ENCODE measurements around the gene KIF6.

Gene KIF6

DNA sequence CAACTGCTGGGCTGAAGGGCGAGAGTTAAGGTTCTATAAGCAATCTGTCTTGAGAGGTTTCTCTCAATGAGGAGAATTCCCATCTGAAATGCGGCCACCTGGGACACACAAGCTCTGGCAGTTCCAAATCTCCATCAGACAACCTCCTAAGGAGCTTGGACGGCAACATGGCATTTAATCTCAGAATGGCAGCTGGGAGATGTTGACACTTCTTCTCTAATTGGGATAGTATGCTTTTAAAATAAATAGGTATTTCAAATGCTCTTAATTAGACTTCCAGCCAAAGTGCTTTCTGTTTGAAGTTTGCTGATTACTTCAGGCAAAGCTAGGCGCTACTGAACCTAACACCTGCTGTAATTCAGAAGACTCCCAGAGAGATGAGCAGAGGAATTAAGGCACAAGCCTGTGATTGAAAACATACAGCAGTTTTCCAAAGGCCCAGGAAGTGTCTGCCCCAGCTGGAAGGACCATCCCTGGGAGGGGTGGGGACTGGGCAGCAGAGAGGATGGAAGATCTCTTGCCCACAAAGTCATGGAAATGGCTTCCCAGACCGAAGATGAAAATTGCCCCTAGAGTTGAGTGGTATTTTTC lies 343.6 kb downstream of the KIF6 start:
- DNase-seq (ENCODE audit: low spot score), result no peak

DNA sequence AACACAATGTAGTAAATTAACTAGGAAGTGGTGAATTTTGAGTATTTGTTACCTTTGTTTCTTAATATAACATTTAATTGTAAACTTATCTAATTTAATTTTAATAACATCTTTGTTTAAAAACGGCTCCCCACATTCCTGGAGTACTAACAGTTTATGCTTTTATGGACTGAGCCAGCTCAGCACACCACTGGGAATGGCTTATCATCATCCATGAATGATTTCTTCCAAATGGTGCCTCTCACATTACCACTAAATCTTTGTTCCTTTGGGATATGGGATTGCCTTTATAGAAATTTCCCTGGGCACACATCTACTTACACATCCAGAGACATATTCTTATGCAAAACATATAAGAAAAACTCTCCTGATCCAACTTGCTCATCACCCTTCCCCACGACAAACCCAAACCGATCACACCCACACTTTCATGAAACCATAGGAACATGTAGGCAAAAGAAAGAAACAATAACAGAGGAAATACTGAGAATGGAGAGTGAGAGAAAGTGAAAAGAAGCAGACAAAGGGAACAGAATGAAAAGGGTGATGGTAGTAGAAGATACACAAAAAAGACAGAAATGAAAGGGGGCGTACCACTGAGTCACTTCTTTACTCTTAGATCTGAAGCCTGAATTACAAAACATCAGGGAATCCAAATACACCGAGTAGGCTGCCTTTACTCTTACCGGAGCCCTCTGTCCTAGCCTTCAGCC lies 344.2 kb downstream of the KIF6 start:
- no peak for DNase-seq (ENCODE audit: low spot score)

DNA sequence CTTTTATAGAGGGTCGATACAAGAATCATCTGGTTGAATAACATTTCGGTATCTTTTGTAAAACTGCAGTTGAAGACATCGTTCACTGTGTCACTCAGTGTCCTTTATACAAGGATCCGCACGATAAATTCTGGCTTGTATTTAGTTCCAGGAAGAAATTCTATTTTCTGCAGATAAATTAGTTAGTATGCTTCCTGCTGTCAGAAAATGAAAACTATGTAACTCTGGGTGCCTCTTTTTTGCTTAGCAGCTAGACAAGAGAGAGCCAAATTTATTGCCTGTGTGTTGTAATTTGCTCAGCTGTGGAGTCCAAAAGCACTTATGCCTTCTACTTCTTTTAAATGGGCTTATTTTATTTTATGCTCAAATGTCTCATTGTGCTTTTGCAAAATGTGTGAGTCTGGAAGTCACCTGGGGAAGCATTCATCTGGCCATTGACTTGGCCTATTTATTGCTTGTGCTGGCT lies 346.2 kb downstream of the KIF6 start:
- no peak for DNase-seq (ENCODE audit: low spot score)

DNA sequence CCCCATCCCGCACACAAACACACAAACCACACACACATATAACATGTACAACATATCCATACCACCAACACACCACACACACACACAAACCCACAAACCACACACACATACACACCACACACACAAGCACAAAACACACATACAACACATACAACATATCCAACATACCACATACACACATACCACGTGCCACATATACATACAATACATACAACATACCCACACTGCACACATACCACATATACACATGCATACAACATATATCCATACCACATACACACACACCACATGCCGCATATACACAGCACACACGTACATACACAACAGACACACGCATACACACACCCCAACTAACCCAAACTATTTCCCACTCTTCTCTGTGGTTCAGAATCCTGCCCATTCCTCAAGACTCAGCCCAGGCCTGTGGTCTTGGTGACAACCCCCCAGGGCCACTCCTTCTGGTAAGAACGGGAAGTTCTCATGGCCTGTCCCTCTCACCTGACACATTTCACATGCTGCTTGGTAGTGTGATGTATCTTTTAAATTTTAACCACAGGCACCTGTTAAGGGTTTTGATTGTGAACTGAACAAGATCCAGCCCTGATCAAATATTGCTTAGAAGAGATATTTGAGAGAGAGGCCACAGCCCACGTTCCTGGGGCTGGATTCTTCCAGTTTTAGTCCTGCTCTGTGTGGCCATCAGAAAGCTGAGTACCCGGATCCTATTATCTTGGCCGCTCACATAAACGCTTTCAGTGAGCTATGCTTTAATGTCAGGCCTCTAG lies 346.8 kb downstream of the KIF6 start:
- DNase-seq (ENCODE audit: low spot score), result no peak

DNA sequence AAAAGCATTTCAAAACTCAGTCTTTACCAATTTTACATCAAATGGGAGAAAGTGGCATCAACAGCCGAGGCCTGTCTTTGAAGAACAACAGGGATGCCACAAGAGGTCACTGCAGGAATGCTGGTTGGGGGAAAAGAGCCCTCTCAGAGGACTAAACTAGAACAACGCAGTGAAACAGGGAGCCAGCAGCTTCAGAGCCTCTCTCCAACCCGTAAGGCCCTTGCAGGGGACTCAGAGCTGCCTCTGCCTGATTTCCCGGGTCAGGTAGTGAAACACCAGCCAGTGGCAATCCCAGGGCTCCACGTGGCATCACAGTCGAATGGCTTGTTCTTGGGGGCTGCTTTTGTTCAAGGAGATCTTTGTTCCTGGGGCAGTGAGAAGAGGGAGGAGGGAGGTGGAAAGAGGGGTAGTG lies 347.7 kb downstream of the KIF6 start:
- peak; percentile 71 for DNase-seq (ENCODE audit: low spot score)

DNA sequence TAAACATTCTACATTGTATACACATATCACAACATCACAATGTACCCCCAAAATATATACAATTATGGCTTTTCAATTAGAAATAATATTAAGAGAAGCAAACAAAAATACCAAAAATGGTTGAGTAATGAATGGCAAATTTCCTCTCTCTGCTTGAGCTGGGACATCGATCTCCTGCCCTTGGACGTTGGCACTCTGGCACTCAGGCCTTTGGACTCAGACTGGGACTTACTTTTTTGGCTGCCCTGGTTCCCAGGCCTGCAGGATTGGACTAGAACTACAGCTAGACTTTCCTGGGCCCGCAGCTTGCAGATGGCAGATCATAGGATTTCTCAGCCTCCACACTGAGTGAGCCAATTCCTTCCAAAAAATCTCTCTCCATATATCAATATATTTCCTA lies 349.8 kb downstream of the KIF6 start:
- DNase-seq (ENCODE audit: low spot score), result no peak

DNA sequence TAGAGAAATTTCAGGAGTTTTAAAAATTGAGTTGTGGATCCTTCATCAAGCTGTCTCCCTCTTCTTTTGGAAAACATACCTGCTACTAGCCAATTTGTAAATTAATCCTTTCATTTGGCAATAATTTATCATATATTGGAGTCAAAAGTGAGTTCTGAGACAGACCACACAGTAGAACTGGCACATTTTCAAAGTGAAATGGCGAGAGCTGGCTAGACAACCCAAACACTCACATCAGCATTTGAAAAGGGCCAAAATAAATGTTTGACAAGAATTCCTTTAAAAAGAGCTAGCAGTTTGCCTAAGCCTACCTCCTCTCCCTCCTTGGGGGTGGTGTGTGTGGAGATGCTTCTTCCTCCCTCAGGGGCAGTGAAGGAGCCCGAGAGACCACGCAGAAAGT lies 354.8 kb downstream of the KIF6 start:
- DNase-seq (ENCODE audit: low spot score), result no peak

DNA sequence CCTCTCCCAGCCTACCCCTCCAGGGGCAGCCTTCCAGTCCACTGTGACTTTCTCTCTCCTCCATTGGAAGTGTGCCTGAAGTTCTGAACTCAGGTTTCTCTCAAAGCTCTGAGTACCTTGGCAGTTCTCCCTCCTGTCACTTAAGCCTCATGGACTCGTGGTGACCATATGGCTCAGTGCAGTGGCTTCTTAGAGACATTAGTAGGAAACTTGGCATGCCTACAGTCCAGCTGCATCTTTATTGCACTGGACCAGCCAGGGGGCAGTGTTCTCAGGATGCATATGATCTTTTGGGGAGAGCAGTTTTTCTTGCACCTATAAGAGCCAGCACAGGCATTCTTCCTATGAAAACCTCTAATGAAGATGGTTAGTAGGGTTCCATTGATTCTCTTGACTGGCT lies 355.2 kb downstream of the KIF6 start:
- no peak for DNase-seq (ENCODE audit: low spot score)

DNA sequence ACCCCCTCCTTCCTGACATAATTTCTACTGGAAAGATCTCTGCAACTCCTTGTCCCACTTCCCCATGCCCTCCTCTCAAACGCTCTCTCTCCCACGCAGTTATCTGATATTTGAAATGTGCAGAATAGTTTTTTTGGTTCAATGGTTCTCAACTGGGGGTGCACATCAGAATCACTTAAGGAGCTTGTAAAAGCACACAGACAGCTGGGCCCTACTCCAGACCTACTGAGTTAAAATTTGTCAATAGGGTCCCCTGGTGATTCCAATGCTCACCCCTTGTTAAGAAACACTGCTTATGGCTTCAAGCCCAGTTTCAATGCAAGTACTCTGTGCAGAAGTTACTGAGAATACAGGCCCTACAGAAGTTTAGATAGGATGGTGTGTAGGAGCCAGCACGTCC lies 357.5 kb downstream of the KIF6 start:
- no peak for DNase-seq (ENCODE audit: low spot score)

DNA sequence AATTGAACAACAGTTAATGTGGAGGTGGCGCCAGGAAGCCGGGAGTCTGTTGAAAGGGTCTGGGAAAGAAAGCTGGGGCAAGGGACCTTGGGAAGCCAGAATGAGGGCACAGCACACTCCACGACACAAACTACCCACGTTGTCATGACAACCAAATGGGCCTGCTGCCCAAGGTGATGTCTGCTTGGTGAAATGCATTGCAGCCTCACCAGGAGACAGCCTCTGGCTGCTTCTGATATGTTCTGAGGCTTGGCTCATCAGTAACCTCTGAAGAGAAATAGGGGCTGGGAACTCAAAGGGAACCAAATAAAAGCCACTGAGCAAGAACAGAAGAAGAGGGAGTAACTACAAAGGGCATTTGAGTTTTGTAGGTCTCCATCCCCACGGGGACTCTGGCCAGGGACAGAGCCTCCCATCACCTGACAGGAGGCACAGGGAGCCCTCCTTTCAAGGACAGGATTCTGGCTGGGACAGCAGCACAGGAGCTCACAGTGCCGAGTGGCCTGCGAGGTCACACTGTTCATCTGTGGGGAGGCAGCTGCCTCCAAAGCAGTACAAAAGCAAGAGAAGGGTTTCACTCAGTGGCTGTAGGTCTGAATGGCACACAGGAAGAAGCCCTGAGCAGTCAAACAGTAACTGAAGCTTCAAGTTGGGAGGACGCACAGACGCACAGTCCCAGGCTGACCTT lies 358.1 kb downstream of the KIF6 start:
- DNase-seq (ENCODE audit: low spot score), result no peak

DNA sequence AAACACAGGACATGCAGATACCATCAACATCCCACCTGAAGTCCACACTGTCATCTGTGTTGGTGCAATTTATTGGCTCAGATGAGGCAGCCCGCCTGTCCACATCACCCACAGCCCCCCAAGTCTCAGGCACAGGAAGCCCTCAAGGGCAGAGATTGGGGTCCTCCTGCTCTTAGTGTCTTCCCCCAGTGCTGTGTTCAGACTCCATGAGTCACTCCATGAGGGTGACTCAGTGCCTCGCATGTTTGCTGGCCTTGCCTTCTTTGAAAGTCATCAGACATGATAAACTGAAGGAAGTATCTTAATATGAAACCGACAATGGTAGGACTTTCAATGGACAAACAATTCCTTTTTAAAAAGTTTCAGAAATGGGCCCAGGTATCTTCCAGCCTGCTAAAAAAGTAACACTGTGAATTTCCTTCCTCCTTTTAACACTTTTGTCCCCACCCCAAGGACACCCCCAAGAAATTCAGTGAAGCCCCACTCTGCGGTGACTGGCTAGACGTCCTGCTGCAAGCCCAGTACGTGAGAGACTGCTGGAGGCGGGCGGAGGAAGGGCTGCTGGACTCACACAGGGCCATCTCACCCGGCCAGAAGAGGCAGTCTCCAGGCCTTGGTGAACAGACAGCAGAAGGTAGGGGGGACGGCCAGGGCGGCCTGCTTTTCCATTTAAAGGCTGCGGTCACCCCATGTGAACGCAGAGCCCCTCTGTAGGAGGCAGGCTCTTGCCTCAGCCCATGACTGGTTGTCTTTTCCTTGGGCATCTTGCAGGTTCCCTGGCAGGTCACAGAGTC lies 359.7 kb downstream of the KIF6 start:
- peak; percentile 58 for DNase-seq (ENCODE audit: low spot score)

DNA sequence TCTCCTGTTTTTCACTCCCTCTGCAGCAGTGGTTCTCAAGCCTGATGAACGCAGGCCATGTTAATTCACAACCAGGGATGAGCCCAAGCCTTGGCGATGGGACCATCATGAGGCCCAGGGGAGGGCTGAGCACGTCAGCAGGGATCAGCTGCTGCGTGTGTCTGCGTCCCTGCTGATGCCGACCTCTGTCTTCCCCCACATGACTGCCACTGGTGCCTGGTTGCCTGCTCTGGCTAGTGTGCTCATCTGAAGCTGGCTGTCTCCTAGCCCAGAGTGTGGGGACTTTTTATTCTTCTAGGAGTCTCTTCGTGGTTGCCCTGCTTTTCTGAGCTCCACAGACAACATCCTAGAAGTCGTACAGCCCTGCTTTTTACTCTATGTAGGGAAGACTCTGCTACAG lies 361.9 kb downstream of the KIF6 start:
- DNase-seq (ENCODE audit: low spot score), result no peak

DNA sequence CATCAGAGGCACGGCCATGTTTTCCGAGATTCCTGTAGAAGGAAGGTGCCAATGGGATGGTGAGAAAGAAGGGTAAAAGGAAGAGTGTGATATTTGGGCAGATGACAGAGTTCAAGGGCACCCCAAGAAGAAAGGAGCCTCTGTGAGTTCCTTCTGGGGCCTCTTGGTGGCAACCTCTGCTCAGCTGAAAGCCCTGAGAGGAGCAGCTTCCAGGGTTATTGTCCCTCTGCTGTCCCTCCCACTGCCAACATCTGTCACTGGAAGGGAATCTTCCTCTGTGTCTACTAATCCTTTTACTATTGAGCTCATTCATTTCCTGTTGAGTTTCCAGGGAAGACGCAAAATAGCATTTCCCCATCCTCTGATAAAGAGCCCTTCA lies 362.7 kb downstream of the KIF6 start:
- no peak for DNase-seq (ENCODE audit: low spot score)

DNA sequence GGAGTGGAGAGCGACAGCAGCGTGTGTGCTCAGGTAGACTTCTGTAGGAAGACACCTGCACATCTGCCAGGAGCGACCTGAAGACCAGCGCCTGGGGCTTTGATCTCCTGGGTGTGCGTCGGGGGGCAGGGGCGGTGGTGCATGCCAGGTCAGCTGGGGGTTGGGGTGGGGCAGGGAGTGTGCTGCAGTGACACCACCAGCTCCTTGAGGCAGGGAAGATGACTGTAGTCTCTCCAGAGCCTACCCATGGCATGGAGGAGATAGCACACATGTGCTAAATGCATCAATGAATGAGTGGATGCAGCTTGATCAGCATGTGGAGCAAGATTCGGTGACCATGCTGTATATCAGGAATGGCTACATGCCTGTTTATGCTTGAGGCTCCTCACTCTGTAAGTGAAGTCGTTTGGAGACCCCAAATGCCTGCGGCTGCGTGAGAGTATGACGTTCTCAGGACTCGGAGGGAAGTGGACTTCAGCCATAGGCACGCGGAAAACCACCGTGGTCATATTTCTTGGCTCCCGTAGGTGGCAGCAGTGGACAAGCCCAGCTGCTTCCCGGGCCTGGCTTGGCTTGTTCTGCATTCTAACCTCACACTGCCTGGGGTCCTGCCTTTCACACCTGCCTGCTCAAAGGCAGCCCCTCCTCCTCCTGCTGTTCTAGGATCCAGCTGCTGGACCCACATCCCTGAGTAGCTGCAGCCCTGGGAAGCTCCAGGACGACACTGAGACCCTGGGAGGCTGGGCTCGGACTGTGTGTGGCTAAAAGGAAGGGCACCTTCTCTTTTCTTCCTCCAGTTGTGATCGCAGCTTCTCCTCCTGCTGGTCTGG lies 363.3 kb downstream of the KIF6 start:
- DNase-seq (ENCODE audit: low spot score), result peak; percentile 79

DNA sequence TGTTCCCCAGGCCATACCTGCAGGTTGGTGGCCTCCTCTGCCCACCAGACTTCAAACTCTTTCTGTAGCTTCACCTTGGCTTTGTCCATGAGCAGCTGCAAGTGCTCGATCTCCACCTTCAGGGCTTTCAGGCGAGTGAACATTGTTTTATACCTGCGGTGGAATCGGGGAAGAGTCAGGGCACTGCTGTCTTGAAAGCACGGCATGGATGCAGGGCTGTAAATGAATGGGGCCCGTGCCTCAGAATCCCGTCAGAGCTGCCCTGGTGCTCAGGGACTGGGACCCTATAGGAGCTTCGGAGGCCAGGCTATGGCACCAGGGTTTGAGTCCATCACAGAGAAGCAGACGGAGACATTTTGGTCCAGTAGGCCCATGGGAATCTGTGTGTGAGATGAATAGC lies 364.8 kb downstream of the KIF6 start:
- DNase-seq (ENCODE audit: low spot score), result no peak

DNA sequence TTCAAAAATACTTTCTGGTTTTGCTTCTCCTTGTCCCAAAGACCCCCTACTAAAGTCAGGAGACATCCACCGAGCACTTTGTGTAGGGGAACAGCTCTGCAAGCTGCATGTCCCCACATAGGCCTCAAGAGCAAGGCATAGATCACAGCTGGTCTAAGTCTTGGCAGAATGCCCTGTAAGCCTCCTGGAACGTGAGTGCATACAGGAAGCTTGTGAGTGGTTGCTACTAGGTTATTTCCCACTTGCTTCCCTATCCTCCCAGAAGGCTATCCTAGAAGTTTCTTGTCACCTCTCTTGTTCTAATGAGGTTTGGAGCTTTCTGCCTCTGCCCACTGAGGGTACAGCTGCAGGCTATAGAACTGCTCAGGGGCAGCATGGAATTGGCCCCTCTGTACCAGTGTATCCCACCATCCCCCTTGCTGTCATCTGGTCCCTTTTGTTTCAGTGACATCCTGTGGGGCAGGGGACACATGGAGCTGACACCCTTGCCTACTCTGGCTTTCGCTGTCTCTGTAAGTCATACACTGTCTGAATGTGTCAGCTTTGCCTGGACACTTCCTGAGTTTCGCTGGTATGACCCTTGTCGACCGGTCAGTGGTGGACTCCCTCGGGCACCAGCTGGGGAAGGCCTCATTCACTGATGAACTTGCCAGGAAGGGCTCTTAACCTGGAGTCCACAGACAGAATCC lies 367.1 kb downstream of the KIF6 start:
- DNase-seq (ENCODE audit: low spot score), result no peak

DNA sequence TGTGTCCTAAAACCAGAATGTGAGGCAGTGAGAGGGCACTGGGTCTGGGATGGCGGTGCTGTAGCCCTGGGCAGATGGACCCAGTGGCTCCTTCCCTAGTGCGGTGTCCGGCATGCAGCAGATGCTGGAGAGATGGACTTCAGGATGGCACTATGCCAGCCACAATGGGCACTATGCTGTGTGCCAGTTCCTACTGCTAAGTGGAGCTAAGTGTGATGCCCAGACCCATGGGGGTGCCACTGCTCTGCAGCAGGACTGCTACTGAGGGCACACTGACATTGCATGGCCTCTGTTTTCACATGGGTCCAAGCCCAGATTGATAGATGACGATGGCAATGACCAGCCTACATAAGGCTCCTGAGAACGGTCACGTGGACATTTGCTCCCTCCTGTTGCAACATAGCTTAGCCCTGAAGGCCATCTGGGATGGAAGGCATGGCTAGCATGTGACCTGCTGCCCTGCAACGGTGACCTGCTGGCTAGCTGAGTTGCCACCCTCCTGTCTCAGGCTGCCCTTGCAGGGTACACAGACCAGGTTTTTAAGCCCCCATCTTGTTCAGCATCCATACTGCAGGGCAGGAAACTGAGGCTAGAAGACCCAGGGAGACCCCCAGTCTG lies 371.4 kb downstream of the KIF6 start:
- no peak for DNase-seq (ENCODE audit: low spot score)

DNA sequence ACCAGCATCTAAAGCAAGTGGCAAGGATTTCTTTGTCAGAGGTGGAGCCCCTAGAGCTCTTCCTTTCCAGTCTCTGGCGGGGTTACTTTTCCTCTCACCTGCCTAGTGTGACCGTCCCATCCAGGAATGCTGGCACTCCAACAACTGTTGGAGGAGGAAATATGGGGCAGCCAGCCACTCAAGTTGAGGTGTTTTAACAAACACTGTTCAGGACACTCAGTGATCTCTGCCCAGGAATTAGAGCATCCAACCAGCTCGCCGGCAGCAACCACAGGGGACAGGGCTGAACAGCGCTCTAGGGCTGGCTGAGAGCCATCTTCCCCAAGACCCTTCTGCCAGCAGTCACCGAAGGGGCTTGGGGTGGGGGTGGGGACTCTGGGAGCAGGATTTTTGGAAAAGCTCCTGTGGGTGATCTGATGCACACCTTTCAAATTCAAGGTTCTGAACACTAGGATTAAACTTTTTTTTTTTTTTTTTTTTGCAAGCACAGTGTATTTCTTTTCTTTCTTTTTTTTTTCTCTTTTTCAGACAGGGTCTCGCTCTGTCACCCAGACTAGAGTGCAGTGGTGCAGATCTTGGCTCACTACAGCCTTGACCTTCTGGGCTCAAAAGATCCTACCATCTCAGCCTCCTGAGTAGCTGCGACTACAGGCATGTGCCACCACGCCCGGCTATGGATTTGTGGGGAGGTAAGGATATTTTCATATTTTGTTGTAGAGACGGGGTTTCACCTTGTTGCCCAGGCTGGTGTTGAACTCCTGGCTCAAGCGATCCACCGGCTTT lies 374.3 kb downstream of the KIF6 start:
- DNase-seq (ENCODE audit: low spot score), result no peak

DNA sequence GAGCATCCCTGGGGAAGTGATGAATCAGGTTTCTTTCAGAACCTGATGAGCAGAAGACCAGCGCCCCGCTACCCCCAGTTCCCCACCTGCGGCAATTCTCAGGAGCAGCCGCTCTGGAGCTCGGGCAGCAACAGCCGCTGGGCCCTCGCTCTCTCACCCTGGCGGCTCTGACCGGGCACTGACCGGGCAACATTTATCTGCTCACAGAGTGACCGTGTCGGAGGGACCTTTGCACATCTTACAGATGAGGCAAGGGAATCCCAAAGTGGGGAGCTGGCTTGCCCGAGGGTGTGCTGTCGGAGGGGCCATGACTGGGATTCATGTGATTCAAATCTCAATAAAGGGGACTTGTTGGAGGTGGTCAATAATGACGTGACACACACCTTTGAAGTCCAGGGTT lies 376.5 kb downstream of the KIF6 start:
- DNase-seq (ENCODE audit: low spot score), result no peak
